Measurements from ENCODE around the gene GCNT4.

The GCNT4 gene

GRCh38 chr5:75050415-75050814 is 1.9 kb downstream of the GCNT4 start:
- DNase-seq = no peak

- peak; percentile 52 for DNase-seq
Observed at GRCh38 chr5:75049456-75050351, 2.7 kb downstream of the GCNT4 start.

GRCh38 chr5:75048457-75048953 is 3.9 kb downstream of the GCNT4 start:
- DNase-seq = no peak

- no peak for DNase-seq
Observed at GRCh38 chr5:75047356-75047755, 5.0 kb downstream of the GCNT4 start.

GRCh38 chr5:75046366-75047142 is 5.8 kb downstream of the GCNT4 start:
- DNase-seq = no peak

- DNase-seq = no peak
Observed at GRCh38 chr5:75045071-75045470, 7.3 kb downstream of the GCNT4 start.

- DNase-seq = no peak
Observed at GRCh38 chr5:75044406-75044805, 8.0 kb downstream of the GCNT4 start.

GRCh38 chr5:75043633-75044264 is 8.6 kb downstream of the GCNT4 start:
- DNase-seq = no peak

GRCh38 chr5:75042522-75042921 is 9.8 kb downstream of the GCNT4 start:
- no peak for DNase-seq

GRCh38 chr5:75040973-75041372 is 11.4 kb downstream of the GCNT4 start:
- no peak for DNase-seq

GRCh38 chr5:75037106-75037505 is 15.3 kb downstream of the GCNT4 start:
- peak; percentile 17 for DNase-seq

GRCh38 chr5:75034137-75034739 is 18.1 kb downstream of the GCNT4 start:
- DNase-seq = no peak

- no peak for DNase-seq
Observed at GRCh38 chr5:75031366-75031765, 21.0 kb downstream of the GCNT4 start.

- DNase-seq = no peak
Observed at GRCh38 chr5:75028090-75028489, 24.3 kb downstream of the GCNT4 start.

- DNase-seq = no peak
Observed at GRCh38 chr5:75023368-75024159, 28.8 kb downstream of the GCNT4 start.

- DNase-seq = no peak
Observed at GRCh38 chr5:75021800-75022199, 30.6 kb downstream of the GCNT4 start.

- no peak for DNase-seq
Observed at GRCh38 chr5:75021219-75021618, 31.1 kb downstream of the GCNT4 start.

- DNase-seq = no peak
Observed at GRCh38 chr5:75020016-75020656, 32.2 kb downstream of the GCNT4 start.

GRCh38 chr5:75018805-75019587 is 33.4 kb downstream of the GCNT4 start:
- no peak for DNase-seq

GRCh38 chr5:75017971-75018370 is 34.4 kb downstream of the GCNT4 start:
- no peak for DNase-seq

- no peak for DNase-seq
Observed at GRCh38 chr5:75016896-75017295, 35.5 kb downstream of the GCNT4 start.
